ENCODE results near the gene AP2M1. TPM values are rescaled to one million over a fixed set of nuclear protein-coding genes. Genes with fewer than 3 reads are reported as not detected.

The AP2M1 gene
- total RNA-seq, 1 experiment from 2014 or later, result 335 TPM

DNA sequence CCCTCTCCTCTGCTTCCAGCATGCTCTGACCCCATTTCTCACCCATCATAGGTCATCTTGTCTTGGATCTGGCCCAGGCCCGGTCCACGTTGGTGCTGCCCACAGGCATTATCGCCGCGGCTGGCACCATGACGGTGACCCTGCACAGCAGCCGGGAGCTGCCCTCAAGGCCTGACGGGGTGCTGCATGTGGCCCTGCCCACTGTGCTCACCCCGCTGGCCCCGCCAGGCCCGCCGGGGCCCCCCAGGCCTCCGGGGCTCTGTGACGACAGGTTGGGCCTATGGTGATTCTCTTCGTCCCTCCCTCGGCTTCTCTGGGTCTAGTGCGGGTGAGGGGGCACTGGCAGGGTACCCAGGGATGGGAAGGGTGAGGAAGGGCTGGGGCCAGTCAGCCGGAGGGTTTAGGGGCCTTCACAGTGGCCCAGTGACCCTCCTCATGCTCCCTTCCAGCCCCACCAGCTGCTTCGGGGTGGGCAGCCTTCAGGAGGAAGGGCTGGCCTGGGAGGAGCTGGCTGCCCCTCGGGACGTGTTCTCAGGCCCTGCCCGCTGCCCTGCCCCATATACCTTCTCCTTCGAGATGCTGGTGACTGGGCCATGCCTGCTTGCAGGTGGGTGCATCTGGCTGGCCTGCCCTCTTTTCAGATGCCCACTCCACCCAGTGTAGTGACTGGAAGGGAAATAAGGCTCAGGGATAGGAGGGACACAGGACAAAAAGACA lies 58.6 kb downstream of the AP2M1 start:
- Histone ChIP-seq H3K36me3 (ENCODE audit: control insufficient read depth, insufficient read depth, low read length) (peaks cover 2% of the 10 kb centered on the region; the same call in 1 of the 2 replicates), H3K4me1 (ENCODE audit: control insufficient read depth, insufficient read depth, low read length) (no peaks in the 10 kb centered on the region; the same call in 1 of the 2 replicates), H3K27me3 (ENCODE audit: control insufficient read depth, insufficient read depth, low read length) (peaks cover 12% of the 10 kb centered on the region; the same call in 1 of the 2 replicates), H3K9me3 (ENCODE audit: control insufficient read depth, insufficient read depth, low read depth, low read length) (no peaks in the 10 kb centered on the region), H3K27ac (ENCODE audit: low read length) (no peak overlapping the region), H3K4me3 (ENCODE audit: low read depth in 2 of 2, low read length in 2 of 2) (no peak overlapping the region)
- in situ Hi-C loops (cut with HindIII; ENCODE audit: low pct_unique_long_range_greater_than_20kb, low sequenced_read_pairs), result no loop called here
- no peak for DNase-seq (ENCODE audit: low read depth, low spot score)
- ATAC-seq, result no peak
- CTCF ChIA-PET, result interaction anchor here (0.6 kb wide), 1 partner anchor 152 kb away, joined by 13 read pairs; no protein-coding TSS in a partner anchor
- POLR2A ChIA-PET, result no interaction called here
- TF ChIP-seq, protein P1, sequence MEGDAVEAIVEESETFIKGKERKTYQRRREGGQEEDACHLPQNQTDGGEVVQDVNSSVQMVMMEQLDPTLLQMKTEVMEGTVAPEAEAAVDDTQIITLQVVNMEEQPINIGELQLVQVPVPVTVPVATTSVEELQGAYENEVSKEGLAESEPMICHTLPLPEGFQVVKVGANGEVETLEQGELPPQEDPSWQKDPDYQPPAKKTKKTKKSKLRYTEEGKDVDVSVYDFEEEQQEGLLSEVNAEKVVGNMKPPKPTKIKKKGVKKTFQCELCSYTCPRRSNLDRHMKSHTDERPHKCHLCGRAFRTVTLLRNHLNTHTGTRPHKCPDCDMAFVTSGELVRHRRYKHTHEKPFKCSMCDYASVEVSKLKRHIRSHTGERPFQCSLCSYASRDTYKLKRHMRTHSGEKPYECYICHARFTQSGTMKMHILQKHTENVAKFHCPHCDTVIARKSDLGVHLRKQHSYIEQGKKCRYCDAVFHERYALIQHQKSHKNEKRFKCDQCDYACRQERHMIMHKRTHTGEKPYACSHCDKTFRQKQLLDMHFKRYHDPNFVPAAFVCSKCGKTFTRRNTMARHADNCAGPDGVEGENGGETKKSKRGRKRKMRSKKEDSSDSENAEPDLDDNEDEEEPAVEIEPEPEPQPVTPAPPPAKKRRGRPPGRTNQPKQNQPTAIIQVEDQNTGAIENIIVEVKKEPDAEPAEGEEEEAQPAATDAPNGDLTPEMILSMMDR (IDR thresholded peaks at IDR 0.05), result no peak
- no peak for TF ChIP-seq REST (IDR thresholded peaks at IDR 0.05; ENCODE audit: insufficient read depth in 1 of 2, low read depth in 2 of 2, low read length in 1 of 2)
- TF ChIP-seq POLR2AphosphoS5 (IDR thresholded peaks at IDR 0.05; ENCODE audit: low read depth, low read length), result no peak
- no peak for TF ChIP-seq TCF7L2 (IDR thresholded peaks at IDR 0.05; ENCODE audit: low read depth, low read length)
- TF ChIP-seq SIN3A (IDR thresholded peaks at IDR 0.05; ENCODE audit: borderline replicate concordance, insufficient read depth, low read depth, low read length), result no peak
- intact Hi-C loops (cut with micrococcal nuclease; ENCODE audit: unreplicated experiment), result no loop called here
- no TSS peak for BruUV-seq (replicated peaks)

Other genes with a start within 250 kb of the AP2M1 start
- gene ABCC5, start 157.0 kb upstream of the AP2M1 start, total RNA-seq (2021; ENCODE audit: unreplicated experiment), result 35.1 TPM
- gene HTR3D, start 143.1 kb upstream of the AP2M1 start, total RNA-seq (2021; ENCODE audit: unreplicated experiment), result not detected
- gene HTR3C, start 121.8 kb upstream of the AP2M1 start, total RNA-seq (2021; ENCODE audit: unreplicated experiment), result not detected
- gene HTR3E, start 77.8 kb upstream of the AP2M1 start, total RNA-seq (2021; ENCODE audit: unreplicated experiment), result not detected
- 60.2 TPM for gene EIF2B5, start 39.5 kb upstream of the AP2M1 start, total RNA-seq (2021; ENCODE audit: unreplicated experiment)
- 97.2 TPM for gene DVL3, start 19.5 kb upstream of the AP2M1 start, total RNA-seq (2021; ENCODE audit: unreplicated experiment)
- gene ABCF3, start 11.3 kb downstream of the AP2M1 start, total RNA-seq (2021; ENCODE audit: unreplicated experiment), result 101 TPM
- 0.28 TPM for gene VWA5B2, start 54.7 kb downstream of the AP2M1 start, total RNA-seq (2021; ENCODE audit: unreplicated experiment)
- gene ALG3, start 74.1 kb downstream of the AP2M1 start, total RNA-seq (2021; ENCODE audit: unreplicated experiment), result 72.7 TPM
- gene EEF1AKMT4, start 74.8 kb downstream of the AP2M1 start, total RNA-seq (2021; ENCODE audit: unreplicated experiment), result 10.7 TPM
- 5.7 TPM for gene CAMK2N2, start 86.7 kb downstream of the AP2M1 start, total RNA-seq (2021; ENCODE audit: unreplicated experiment)
- gene ECE2, start 101.2 kb downstream of the AP2M1 start, total RNA-seq (2021; ENCODE audit: unreplicated experiment), result not detected
- 536 TPM for gene PSMD2, start 124.4 kb downstream of the AP2M1 start, total RNA-seq (2021; ENCODE audit: unreplicated experiment)
- gene EIF4G1, start 139.8 kb downstream of the AP2M1 start, total RNA-seq (2021; ENCODE audit: unreplicated experiment), result 798 TPM
- gene FAM131A, start 162.7 kb downstream of the AP2M1 start, total RNA-seq (2021; ENCODE audit: unreplicated experiment), result 30.1 TPM
- gene CLCN2, start 186.8 kb downstream of the AP2M1 start, total RNA-seq (2021; ENCODE audit: unreplicated experiment), result 22.5 TPM
- gene POLR2H, start 186.9 kb downstream of the AP2M1 start, total RNA-seq (2021; ENCODE audit: unreplicated experiment), result 156 TPM
- not detected for gene THPO, start 203.4 kb downstream of the AP2M1 start, total RNA-seq (2021; ENCODE audit: unreplicated experiment)
- 1.4 TPM for gene CHRD, start 205.2 kb downstream of the AP2M1 start, total RNA-seq (2021; ENCODE audit: unreplicated experiment)